ENCODE data around the gene DCTN1. TPM values are rescaled to one million over a fixed set of nuclear protein-coding genes. Genes with fewer than 3 reads are reported as not detected.

Gene DCTN1
- total RNA-seq, 1 experiment from 2014 or later: 129 TPM

- DNase-seq: no peak
- no TSS peak for BruUV-seq (replicated peaks)
- Mint-ChIP-seq H3K4me1 (ENCODE audit: low read depth, unreplicated experiment) (peaks cover 26% of the 10 kb centered on the region), H3K4me3 (ENCODE audit: low read depth, unreplicated experiment) (peak overlapping the region; percentile 70), H3K9me3 (ENCODE audit: low read depth, unreplicated experiment) (no peaks in the 10 kb centered on the region), H3K27me3 (ENCODE audit: unreplicated experiment) (peaks cover 28% of the 10 kb centered on the region), H3K36me3 (ENCODE audit: insufficient read depth, unreplicated experiment) (peaks cover 13% of the 10 kb centered on the region), H3K27ac (ENCODE audit: unreplicated experiment) (no peak overlapping the region)
- TF ChIP-seq CTCF (IDR thresholded peaks at IDR 0.05; ENCODE audit: unreplicated experiment): no peak
- intact Hi-C loops (cut with micrococcal nuclease; ENCODE audit: unreplicated experiment): no loop called here
- CTCF ChIA-PET: no interaction called here
Measured at GRCh38 chr2:74415762-74416395, 35.8 kb upstream of the DCTN1 start.

GRCh38 chr2:74414881-74415761 is 35.0 kb upstream of the DCTN1 start:
- intact Hi-C loops (cut with micrococcal nuclease; ENCODE audit: unreplicated experiment): no loop called here
- Mint-ChIP-seq H3K4me1 (ENCODE audit: low read depth, unreplicated experiment) (peaks cover 19% of the 10 kb centered on the region), H3K27me3 (ENCODE audit: unreplicated experiment) (peaks cover 28% of the 10 kb centered on the region), H3K9me3 (ENCODE audit: low read depth, unreplicated experiment) (no peaks in the 10 kb centered on the region), H3K27ac (ENCODE audit: unreplicated experiment) (peak overlapping the region; percentile 76), H3K36me3 (ENCODE audit: insufficient read depth, unreplicated experiment) (peaks cover 8% of the 10 kb centered on the region), H3K4me3 (ENCODE audit: low read depth, unreplicated experiment) (peak overlapping the region; percentile 70)
- DNase-seq: peak; percentile 56
- TF ChIP-seq CTCF (IDR thresholded peaks at IDR 0.05; ENCODE audit: unreplicated experiment): no peak
- no TSS peak for BruUV-seq (replicated peaks)
- CTCF ChIA-PET: no interaction called here

- H3K36me3 Mint-ChIP-seq (ENCODE audit: insufficient read depth, unreplicated experiment): peaks cover 8% of the 10 kb centered on the region
- TF ChIP-seq CTCF (IDR thresholded peaks at IDR 0.05; ENCODE audit: unreplicated experiment): no peak
- no peaks in the 10 kb centered on the region for H3K9me3 Mint-ChIP-seq (ENCODE audit: low read depth, unreplicated experiment)
- H3K4me1 Mint-ChIP-seq (ENCODE audit: low read depth, unreplicated experiment): peaks cover 17% of the 10 kb centered on the region
- no TSS peak for BruUV-seq (replicated peaks)
- peaks cover 28% of the 10 kb centered on the region for H3K27me3 Mint-ChIP-seq (ENCODE audit: unreplicated experiment)
- peak overlapping the region; percentile 70 for H3K4me3 Mint-ChIP-seq (ENCODE audit: low read depth, unreplicated experiment)
- CTCF ChIA-PET: no interaction called here
- peak overlapping the region; percentile 76 for H3K27ac Mint-ChIP-seq (ENCODE audit: unreplicated experiment)
- no peak for DNase-seq
- intact Hi-C loops (cut with micrococcal nuclease; ENCODE audit: unreplicated experiment): no loop called here
Measured at GRCh38 chr2:74414441-74414840, 34.3 kb upstream of the DCTN1 start.

- CTCF ChIA-PET: no interaction called here
- no TSS peak for BruUV-seq (replicated peaks)
- intact Hi-C loops (cut with micrococcal nuclease; ENCODE audit: unreplicated experiment): no loop called here
- Mint-ChIP-seq H3K36me3 (ENCODE audit: insufficient read depth, unreplicated experiment) (peaks cover 8% of the 10 kb centered on the region), H3K27ac (ENCODE audit: unreplicated experiment) (no peak overlapping the region), H3K9me3 (ENCODE audit: low read depth, unreplicated experiment) (peaks cover 2% of the 10 kb centered on the region), H3K4me3 (ENCODE audit: low read depth, unreplicated experiment) (no peak overlapping the region), H3K27me3 (ENCODE audit: unreplicated experiment) (peaks cover 37% of the 10 kb centered on the region), H3K4me1 (ENCODE audit: low read depth, unreplicated experiment) (peaks cover 17% of the 10 kb centered on the region)
- no peak for DNase-seq
- TF ChIP-seq CTCF (IDR thresholded peaks at IDR 0.05; ENCODE audit: unreplicated experiment): no peak
Measured at GRCh38 chr2:74413001-74413698, 33.0 kb upstream of the DCTN1 start.

All from Calu3 (cell line).